Measurements from ENCODE around the gene GPRIN3.

DNA sequence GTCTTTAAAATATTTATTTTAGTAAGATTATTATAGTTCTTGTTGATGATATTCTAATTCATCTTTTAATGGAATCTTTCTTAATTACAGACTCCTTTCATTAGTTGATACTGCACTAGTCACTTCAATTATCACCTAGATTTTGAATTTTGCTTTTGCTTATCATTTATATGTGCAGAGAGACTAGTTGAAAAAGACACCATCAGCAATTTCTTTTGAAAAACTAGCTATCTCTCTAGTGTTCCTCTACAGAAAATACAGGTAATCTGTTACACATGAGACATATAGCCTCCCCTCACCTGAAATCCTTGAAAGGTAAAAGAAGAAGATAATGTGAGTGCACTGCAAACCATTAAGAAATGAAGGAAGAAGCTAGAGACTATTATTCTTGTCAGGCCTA is 31.3 kb downstream of the GPRIN3 start:
- TF ChIP-seq POLR2A (IDR thresholded peaks at IDR 0.05), result no peak
- TF ChIP-seq CTCF (IDR thresholded peaks at IDR 0.05), result no peak
- TF ChIP-seq POLR2AphosphoS5 (IDR thresholded peaks at IDR 0.05; ENCODE audit: insufficient read depth in 1 of 2, low read depth in 1 of 2), result no peak

Measured in vagina (tissue), 2 donors.